ENCODE measurements around the gene PGBD2.
"Not testable (repeated sequence)": the region's sequence is repeated elsewhere in the genome, so short reads cannot be mapped to it uniquely, and the experiment has no call there.

Gene PGBD2

DNA sequence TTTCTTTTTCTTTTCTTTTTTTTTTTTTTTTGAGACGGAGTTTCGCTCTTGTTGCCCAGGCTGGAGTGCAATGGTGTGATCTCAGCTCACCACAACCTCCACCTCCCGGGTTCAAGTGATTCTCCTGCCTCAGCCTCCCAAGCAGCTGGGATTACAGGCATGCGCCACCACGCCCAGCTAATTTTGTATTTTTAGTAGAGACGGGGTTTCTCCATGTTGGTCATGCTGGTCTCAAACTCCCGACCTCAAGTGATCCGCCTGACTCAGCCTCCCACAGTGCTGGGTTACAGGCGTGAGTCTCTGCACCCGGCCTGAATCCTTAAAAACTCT lies 16.2 kb upstream of the PGBD2 start:
- not testable (repeated sequence) for DNase-seq (ENCODE audit: low read depth in 2 of 2)

DNA sequence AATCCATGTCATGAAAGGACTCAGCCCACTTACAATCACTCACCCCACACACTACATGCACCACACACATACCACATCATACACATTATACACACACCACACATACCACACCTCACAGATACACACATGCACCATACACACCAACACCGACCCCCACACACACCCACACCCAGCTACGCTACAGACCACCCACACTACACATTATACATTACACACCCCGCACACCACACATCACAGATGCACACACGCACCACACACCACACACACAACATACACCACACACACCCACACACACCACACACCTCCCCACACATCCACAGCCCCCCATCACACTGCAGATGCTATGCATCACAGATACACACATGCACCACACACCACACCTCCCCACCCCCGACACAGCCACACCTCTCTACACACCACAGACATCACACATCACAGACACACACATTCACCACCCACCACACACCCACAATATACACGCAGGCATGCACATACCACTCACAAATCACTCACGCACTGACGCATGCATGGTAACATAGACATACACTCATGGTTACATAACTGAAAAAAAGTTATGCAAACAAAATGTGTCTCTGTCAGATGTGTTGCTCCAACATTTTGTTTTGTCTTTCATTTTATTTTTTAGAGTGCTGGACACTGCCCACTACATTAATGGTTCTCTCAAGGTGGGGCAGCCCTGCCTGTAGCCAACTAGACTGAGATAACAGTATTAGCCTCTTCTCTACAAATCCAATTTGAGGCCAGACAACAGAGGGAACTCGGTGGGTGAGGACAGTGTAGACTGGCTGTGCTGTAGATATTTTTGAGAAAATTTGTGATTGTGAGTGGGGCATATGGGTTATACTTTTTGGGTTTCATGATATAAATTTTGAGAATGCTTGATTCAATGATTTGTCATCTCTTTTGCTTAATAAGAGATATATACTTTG lies 15.2 kb upstream of the PGBD2 start:
- DNase-seq (ENCODE audit: low read depth in 2 of 2), result no peak

- no peak for DNase-seq (ENCODE audit: low read depth in 2 of 2)
These were observed 14.3 kb upstream of the PGBD2 start for GRCh38 chr1:248891758-248892157.

DNA sequence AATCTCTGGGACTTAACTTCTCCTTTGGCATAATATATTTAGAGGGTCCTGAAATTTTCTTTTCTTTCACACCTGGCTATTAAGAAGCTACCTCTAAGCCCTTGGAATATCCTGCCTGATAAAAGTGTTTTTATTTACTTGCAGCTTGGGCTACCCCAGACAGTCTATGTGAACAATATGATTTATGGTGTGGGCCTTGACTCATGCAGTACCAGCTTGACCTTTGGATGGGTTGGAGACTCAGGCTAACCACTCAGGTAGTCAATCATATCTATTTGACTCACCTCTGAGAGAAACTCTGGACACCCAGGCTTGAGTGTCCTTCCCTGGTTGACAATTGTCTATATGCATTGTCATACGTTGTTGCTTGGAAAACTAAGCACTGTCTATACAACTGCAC lies 13.4 kb upstream of the PGBD2 start:
- DNase-seq (ENCODE audit: low read depth in 2 of 2), result no peak

GRCh38 chr1:248894837-248895236 lies 11.2 kb upstream of the PGBD2 start:
- no peak for DNase-seq (ENCODE audit: low read depth in 2 of 2)

DNA sequence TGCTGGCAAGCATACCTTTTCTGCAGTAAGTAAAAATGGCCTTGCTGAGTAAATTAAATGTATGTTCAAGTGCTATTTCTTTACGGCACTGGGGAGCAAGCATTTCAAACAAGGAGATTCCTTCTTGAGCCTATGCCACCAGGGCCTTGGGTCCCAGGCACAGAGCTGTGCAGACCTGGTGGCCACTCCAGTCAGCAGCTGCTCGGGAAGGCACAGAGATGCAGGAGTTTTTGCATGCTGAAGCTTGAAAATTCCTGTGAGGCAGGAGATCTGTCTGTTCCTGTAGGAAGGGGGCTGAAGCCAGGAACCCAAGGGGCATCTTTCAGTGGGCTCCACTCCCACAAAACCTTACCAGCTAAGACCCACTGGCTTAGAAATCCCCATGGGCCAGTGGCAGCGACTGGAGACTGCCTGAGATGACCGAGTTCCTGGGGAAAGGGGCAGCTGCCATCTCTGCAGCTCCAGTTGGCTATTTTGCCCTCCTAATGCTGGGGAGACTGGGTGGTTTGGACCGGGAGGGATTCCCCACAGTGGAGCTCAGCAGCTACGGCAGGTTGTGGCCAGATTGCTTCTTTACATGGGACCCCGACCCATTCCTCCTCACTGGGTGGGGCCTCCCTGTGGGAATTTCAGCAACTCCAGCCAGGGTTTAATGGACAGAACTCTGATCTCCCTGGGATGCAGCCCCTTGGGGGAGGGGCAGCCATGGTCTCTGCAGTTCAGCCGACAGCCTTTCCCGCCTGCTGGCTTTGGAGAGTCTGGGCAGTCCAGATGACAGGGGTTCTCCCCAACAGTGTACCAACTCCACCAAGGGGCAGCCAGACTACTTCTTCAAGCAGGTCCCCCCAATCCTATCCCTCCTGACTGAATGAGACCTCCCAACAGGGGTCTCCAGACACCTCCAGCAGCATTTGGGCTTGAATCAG lies 8.4 kb upstream of the PGBD2 start:
- no peak for DNase-seq (ENCODE audit: low read depth in 2 of 2)

DNA sequence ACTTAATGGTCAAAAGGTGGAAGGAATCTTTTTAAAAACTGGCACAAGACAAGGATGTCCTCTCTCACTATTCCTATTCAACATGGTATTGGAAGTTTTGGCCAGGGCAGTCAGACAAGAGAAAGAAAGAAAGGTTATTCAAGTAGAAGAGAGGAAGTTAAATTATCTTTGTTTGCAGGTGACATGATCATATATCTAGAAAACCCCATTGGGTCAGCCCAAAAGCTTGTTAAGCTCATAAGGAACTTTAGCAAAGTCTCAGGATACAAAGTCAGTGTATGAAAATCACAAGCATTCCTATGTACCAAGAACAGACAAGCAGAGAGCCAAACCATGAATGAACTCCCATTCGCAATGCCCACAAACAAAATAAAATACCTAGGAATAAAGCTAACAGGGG lies 5.4 kb upstream of the PGBD2 start:
- DNase-seq (ENCODE audit: low read depth in 2 of 2), result no peak

- DNase-seq (ENCODE audit: low read depth in 2 of 2), result no peak
These were observed 4.5 kb upstream of the PGBD2 start for GRCh38 chr1:248901578-248901977.

- no peak for DNase-seq (ENCODE audit: low read depth in 2 of 2)
These were observed 1.4 kb upstream of the PGBD2 start for GRCh38 chr1:248904437-248905216.

- no peak for DNase-seq (ENCODE audit: low read depth in 2 of 2)
These were observed 400 bp upstream of the PGBD2 start for GRCh38 chr1:248905662-248906008.

DNA sequence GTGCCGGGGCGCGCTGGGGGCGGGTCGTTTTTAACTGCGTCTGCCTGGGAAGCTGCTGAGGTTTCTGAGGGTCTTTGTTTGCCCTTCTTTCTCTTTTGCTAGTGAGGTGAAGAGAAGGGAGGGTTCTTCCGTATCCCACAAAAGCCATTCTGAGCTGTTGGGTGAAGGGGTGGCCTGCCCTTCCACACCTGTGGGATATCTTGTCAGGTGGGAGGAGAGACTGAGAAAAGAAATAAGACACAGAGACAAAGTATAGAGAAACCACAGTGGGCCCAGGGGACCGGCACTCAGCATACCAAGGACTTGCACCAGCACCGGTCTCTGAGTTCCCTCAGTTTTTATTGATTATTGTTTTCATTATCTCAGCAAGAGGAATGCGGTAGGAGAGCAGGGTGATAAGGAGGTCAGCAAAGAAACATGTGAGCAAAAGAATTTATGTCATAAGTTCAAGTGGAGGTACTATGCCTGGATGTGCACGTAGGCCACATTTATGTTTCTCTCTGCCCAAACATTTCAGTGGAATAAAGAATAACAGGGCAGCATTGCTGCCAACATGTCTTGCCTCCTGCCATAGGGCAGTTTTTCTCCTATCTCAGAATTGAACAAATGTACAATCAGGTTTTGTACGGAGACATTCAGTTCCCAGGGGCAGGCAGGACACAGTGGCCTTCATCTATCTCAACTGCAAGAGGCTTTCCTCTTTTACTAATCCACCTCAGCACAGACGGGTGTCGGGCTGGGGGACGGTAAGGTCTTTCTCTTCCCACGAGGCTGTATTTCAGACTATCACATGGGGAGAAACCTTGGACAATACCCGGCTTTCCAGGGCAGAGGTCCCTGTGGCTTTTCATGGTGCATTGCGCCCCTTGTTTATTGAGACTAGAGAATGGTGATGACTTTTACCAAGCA lies 972 bp downstream of the PGBD2 start:
- no peak for DNase-seq (ENCODE audit: low read depth in 2 of 2)

DNA sequence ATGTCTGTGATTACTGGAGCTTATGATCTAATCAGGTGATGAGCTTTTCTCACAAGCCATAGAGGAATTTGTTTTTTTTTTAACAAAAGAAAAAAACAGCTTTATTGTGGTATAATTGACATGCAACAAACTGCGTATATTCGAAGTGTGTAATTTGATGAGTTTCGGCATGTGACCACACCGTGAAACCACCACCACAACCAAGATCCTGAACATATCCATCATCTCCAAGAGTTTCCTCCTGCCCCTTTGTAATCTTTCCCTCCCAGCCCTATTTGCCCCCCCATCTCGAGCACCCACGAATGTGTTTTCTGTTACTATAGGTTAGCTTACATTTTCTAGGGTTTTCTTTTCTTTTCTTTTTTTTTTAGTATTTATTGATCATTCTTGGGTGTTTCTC lies 4.7 kb downstream of the PGBD2 start:
- DNase-seq (ENCODE audit: low read depth in 2 of 2), result no peak

DNA sequence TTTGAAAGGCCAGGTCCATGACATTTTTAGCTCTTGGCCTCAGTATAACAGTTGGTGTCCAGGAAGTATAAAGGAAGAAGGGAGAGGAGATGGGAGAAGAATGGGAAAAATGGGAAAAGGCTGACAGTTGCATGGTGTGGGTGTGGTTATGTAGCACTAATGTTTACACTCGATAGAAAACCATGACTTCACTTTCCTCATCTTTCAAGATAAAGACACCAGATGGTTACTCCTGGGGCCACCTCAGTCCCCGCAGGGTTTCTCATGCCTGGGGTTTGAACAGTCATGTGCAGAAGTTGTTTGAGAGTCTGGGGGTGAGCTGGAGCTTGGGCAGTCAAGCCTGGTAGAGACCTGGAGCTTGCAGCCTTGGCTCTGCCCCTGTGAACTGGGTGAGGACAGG lies 7.9 kb downstream of the PGBD2 start:
- DNase-seq (ENCODE audit: low read depth in 2 of 2), result no peak

DNA sequence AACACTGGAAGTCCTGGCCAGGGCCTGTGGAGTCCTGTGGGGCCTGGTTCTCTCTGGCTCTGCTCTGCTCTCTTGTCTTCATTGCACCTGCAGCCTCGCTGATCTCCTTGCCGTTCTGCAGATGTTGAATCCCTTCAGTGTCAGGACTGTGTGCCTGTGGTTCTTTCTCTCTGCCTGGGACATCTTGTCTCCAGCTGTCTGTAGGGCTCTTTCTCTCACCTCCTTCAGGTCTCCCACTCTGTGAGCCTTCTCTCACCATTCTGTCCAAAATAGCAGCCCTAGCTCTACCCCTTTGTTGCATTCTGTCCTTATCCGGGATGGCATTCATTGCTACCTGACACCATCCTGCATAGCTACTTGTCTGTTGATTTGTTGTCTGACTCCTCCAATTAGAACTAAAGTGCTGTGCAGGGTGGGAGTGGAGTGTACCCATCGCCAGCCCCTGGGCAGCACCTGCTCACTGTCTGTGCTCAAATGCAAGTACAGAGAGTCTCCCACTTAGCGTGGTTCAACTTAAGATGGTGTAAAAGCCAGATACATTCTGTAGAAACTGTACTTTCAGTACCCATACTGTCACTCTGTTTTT lies 8.9 kb downstream of the PGBD2 start:
- no peak for DNase-seq (ENCODE audit: low read depth in 2 of 2)

DNA sequence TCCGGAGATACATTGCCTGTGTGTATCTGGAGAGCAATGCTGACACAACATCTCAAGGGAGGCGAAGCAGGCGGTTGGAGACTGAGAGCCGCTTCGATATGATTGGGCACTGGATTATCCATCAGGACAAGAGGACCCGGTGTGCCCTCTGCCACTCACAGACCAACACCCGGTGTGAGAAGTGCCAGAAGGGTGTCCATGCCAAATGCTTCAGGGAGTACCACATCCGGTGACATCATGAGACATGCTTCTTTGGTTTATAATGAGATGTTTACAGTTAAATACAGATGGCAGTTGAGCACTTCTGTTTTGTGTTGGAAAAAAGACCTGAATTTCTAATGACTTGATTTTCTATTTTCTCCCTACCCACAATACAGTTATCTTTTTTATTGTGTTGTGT lies 12.1 kb downstream of the PGBD2 start:
- no peak for DNase-seq (ENCODE audit: low read depth in 2 of 2)

GRCh38 chr1:248923352-248924338 lies 17.6 kb downstream of the PGBD2 start:
- DNase-seq (ENCODE audit: low read depth in 2 of 2), result no peak

DNA sequence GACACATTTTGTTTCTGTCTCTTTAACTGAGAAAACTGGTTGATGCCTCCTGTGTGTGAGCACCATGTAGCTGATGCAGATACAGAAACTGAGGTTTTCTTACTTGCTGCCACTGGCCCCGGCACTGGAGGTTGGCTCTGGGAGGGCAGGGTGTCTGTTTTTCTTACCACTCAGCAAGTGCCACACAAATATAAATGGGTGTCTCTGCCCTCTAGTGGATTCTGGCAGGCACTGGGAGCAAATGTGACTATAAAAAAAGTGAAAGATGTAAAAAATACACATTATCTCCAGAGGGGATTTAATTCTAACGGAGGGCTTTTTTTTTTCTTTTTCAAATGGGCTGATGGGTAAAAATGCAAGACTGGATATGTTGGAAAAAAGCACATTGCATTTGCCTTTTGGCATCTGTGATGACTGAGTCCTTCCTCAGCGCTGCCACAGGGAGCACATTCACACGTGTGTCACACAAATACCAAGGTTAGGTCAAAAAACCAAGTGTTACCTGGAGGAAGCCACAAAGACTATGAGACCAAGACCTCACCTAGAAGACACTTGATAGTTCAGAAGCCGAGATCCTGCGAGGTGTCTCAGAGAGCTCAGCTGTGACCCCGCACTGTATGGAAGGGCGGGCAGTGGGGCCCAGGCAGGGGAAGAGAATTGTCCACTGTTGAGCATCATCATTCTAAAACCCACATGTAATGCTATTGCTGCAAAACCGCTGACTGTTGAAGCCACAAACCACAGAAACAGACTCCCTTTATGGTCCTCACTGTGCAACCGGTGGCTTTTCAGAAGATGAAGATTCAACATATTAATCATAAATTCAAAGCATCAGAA lies 18.9 kb downstream of the PGBD2 start:
- no peak for DNase-seq (ENCODE audit: low read depth in 2 of 2)

GRCh38 chr1:248925859-248926258 lies 19.8 kb downstream of the PGBD2 start:
- DNase-seq (ENCODE audit: low read depth in 2 of 2), result not testable (repeated sequence)
